NOMO-1 (cell line): ENCODE measurements around the gene IGFBP3.

Experiments
- DNase-seq, 2 experiments: peaks; one replicate each; lab custom pipeline; 2025; ENCODE audit not compliant: unreplicated experiment in 2 of 2; lab: John Stamatoyannopoulos, UW

Gene IGFBP3

GRCh38 chr7:45874408-45875131 lies 46.5 kb downstream of the IGFBP3 start:
- no peak for DNase-seq

- DNase-seq, result no peak
These were observed 47.7 kb downstream of the IGFBP3 start for GRCh38 chr7:45873355-45873754.

- DNase-seq, result no peak
These were observed 48.1 kb downstream of the IGFBP3 start, which contains the start of gene CCDC201 for GRCh38 chr7:45873035-45873354. TSS of gene CCDC201 (minus strand) at chr7:45873082. CDS start at chr7:45873007, 75 bp downstream.

- no peak for DNase-seq
These were observed 48.7 kb downstream of the IGFBP3 start for GRCh38 chr7:45872116-45873034.

- DNase-seq, result no peak
These were observed 51.6 kb downstream of the IGFBP3 start for GRCh38 chr7:45869426-45869825.

GRCh38 chr7:45867471-45867870 lies 53.6 kb downstream of the IGFBP3 start:
- DNase-seq, result no peak

GRCh38 chr7:45865594-45866410 lies 55.3 kb downstream of the IGFBP3 start:
- DNase-seq, result no peak

- no peak for DNase-seq
These were observed 57.4 kb downstream of the IGFBP3 start for GRCh38 chr7:45863715-45864114.
